GM21786 (cell line): Measurements from ENCODE around the gene MBNL2.

Source experiments
- ATAC-seq: cut with Tn5 transposase; IDR thresholded peaks from one replicate; pipeline ENCODE4 v1.9.1; 2021; ENCODE audit not compliant: unreplicated experiment

MBNL2 gene

GRCh38 chr13:97250560-97250959 is 28.4 kb downstream of the MBNL2 start:
- no peak for ATAC-seq

- ATAC-seq = no peak
These were observed 30.6 kb downstream of the MBNL2 start for GRCh38 chr13:97252735-97253134.

GRCh38 chr13:97253581-97254293 is 31.6 kb downstream of the MBNL2 start:
- ATAC-seq = no peak

- no peak for ATAC-seq
These were observed 32.7 kb downstream of the MBNL2 start for GRCh38 chr13:97254816-97255215.

GRCh38 chr13:97255515-97256021 is 33.4 kb downstream of the MBNL2 start:
- ATAC-seq = no peak

GRCh38 chr13:97256343-97256783 is 34.2 kb downstream of the MBNL2 start:
- no peak for ATAC-seq

- ATAC-seq = no peak
These were observed 35.2 kb downstream of the MBNL2 start for GRCh38 chr13:97257228-97257755.

- ATAC-seq = peak; percentile 72
These were observed 36.0 kb downstream of the MBNL2 start for GRCh38 chr13:97257800-97258799.

GRCh38 chr13:97258801-97259200 is 36.7 kb downstream of the MBNL2 start:
- ATAC-seq = no peak

GRCh38 chr13:97259410-97259797 is 37.3 kb downstream of the MBNL2 start:
- ATAC-seq = no peak

GRCh38 chr13:97259798-97260714 is 37.9 kb downstream of the MBNL2 start:
- no peak for ATAC-seq

GRCh38 chr13:97261254-97262005 is 39.3 kb downstream of the MBNL2 start:
- ATAC-seq = peak; percentile 56

GRCh38 chr13:97262058-97262457 is 39.9 kb downstream of the MBNL2 start:
- no peak for ATAC-seq

- no peak for ATAC-seq
These were observed 41.0 kb downstream of the MBNL2 start for GRCh38 chr13:97263160-97263559.

GRCh38 chr13:97264663-97265062 is 42.5 kb downstream of the MBNL2 start:
- no peak for ATAC-seq

GRCh38 chr13:97266332-97266731 is 44.2 kb downstream of the MBNL2 start:
- ATAC-seq = no peak

- ATAC-seq = no peak
These were observed 44.8 kb downstream of the MBNL2 start for GRCh38 chr13:97266772-97267417.

GRCh38 chr13:97267418-97268059 is 45.4 kb downstream of the MBNL2 start:
- no peak for ATAC-seq

GRCh38 chr13:97268772-97269171 is 46.6 kb downstream of the MBNL2 start:
- ATAC-seq = no peak
